HepG2 (cell line): ENCODE results near the gene FILIP1. TPM values are rescaled to one million over a fixed set of nuclear protein-coding genes. Genes with fewer than 3 reads are reported as not detected.

ENCODE experiments used
- BHLHE40 ChIP-seq: IDR thresholded peaks from 2 replicates; pipeline ENCODE4 v1.6.1; 2011; ENCODE audit warnings: low read length, improper control_type of control experiment
- CBFB ChIP-seq: sonication (generic); formaldehyde crosslinking; IDR thresholded peaks from 2 replicates; pipeline ENCODE4 v1.4.0; 2020; ENCODE audit warnings: missing genetic modification reagents
- CENPT ChIP-seq: sonication (generic); formaldehyde crosslinking; IDR thresholded peaks from 2 replicates; pipeline ENCODE4 v1.8.0; 2022; ENCODE audit warnings: low read depth, mild to moderate bottlenecking, moderate library complexity, missing genetic modification reagents
- CREB1 ChIP-seq, 2 experiments: fragments of 450-650 bp in 1 of 2; IDR thresholded peaks; 2 replicates each; pipeline ENCODE4 v1.6.1; 2016 to 2017; ENCODE audit warnings: control low read depth in 1 of 2, mild to moderate bottlenecking in 1 of 2, missing compliant biosample characterization in 1 of 2, missing genetic modification characterization in 1 of 2
- FOXO1 ChIP-seq: sonication (generic); formaldehyde crosslinking; IDR thresholded peaks from 2 replicates; pipeline ENCODE4 v1.4.0; 2020; ENCODE audit warnings: missing genetic modification reagents
- HOXD1 ChIP-seq: sonication (generic); formaldehyde crosslinking; IDR thresholded peaks from 2 replicates; pipeline ENCODE4 v1.5.0; 2020; ENCODE audit warnings: missing genetic modification reagents
- THRA ChIP-seq: sonication (generic); formaldehyde crosslinking; IDR thresholded peaks from 2 replicates; pipeline ENCODE4 v1.4.0; 2020; ENCODE audit warnings: missing genetic modification reagents, borderline replicate concordance
- TMF1 ChIP-seq: sonication (generic); formaldehyde crosslinking; IDR thresholded peaks from 2 replicates; pipeline ENCODE4 v1.8.1; 2022; ENCODE audit warnings: low read depth, missing genetic modification reagents
- ZBTB40 ChIP-seq, 2 experiments: fragments of 450-650 bp in 1 of 2; sonication (generic) in 1 of 2; formaldehyde crosslinking in 1 of 2; IDR thresholded peaks; 2 replicates each; pipeline versions ENCODE4 v1.6.1 to v1.8.0; 2016 to 2022; ENCODE audit warnings: antibody characterized with exemption in 1 of 2, mild to moderate bottlenecking in 1 of 2, missing genetic modification reagents in 1 of 2
- ZMAT3 ChIP-seq: sonication (generic); formaldehyde crosslinking; conservative IDR thresholded peaks from 2 replicates; pipeline ENCODE4 v1.7.0; 2021; ENCODE audit warnings: missing genetic modification reagents
- ZNF512B ChIP-seq: sonication (generic); formaldehyde crosslinking; IDR thresholded peaks from 2 replicates; pipeline ENCODE4 v1.5.1; 2020; ENCODE audit warnings: missing genetic modification reagents, mild to moderate bottlenecking, borderline replicate concordance
- ZNF563 ChIP-seq: sonication (generic); formaldehyde crosslinking; IDR thresholded peaks from 2 replicates; pipeline ENCODE4 v1.8.0; 2022; ENCODE audit warnings: mild to moderate bottlenecking, moderate library complexity, missing genetic modification reagents
- ZNF670 ChIP-seq: sonication (generic); formaldehyde crosslinking; IDR thresholded peaks from 2 replicates; pipeline ENCODE4 v1.8.0; 2022; ENCODE audit warnings: mild to moderate bottlenecking, missing genetic modification reagents, borderline replicate concordance
- ZNF704 ChIP-seq: sonication (generic); formaldehyde crosslinking; IDR thresholded peaks from 2 replicates; pipeline ENCODE4 v1.8.1; 2023; ENCODE audit warnings: mild to moderate bottlenecking, inconsistent platforms, moderate library complexity, missing genetic modification reagents, borderline replicate concordance
- polyA plus RNA-seq, 8 experiments: library from polyadenylated mRNA; depleted of rRNA in 3 of 8; stranded (reverse) in 7 of 8; unstranded in 1 of 8; fragments of >200 nt; fragmentation: Illumina TruSeq in 4 of 8; extraction: Trizol in 4 of 8; gene quantifications; 2 replicates each; pipeline versions ENCODE4 v1.2.1 to v1.2.3, GENCODE V29; 2011 to 2016; ENCODE audit warnings: low read depth in 4 of 8, missing spikeins in 1 of 8, mixed read lengths in 1 of 8; ENCODE audit not compliant: insufficient read depth in 1 of 8
- total RNA-seq, 5 experiments: library from RNA; depleted of rRNA; stranded (reverse); fragments of >200 nt; fragmentation: Illumina TruSeq; extraction: Trizol; gene quantifications; 2 replicates each; pipeline ENCODE4 v1.2.3, GENCODE V29; 2016; ENCODE audit warnings: low read depth in 1 of 5

FILIP1 gene
- total and polyA plus RNA-seq, 2 of the 13 experiments (the other 11 are each of a cell fraction or from before 2014, with no cell fraction given), result not detected

- no peak for TF ChIP-seq TMF1 (CRISPR knock-in tag)
- TF ChIP-seq ZNF563 (CRISPR knock-in tag), result no peak
- TF ChIP-seq FOXO1 (CRISPR knock-in tag), result peak; percentile 82
- no peak for TF ChIP-seq HOXD1 (CRISPR knock-in tag)
- TF ChIP-seq ZNF512B (CRISPR knock-in tag), result no peak
- 0 out of 2 replicates have a peak, but pooled peaks have one; percentile 8 for TF ChIP-seq CREB1 (IDR thresholded peaks at IDR 0.05)
- TF ChIP-seq CREB1 (CRISPR knock-in tag; IDR thresholded peaks at IDR 0.05), result 0 out of 2 replicates have a peak, but pooled peaks have one; percentile 43
- TF ChIP-seq CBFB (CRISPR knock-in tag), result peak; percentile 90
- no peak for TF ChIP-seq CENPT (CRISPR knock-in tag)
- TF ChIP-seq ZBTB40 (IDR thresholded peaks at IDR 0.05), result no peak
- TF ChIP-seq ZBTB40 (CRISPR knock-in tag; IDR thresholded peaks at IDR 0.05), result no peak
- peak; percentile 78 for TF ChIP-seq BHLHE40
- TF ChIP-seq ZNF670 (CRISPR knock-in tag), result no peak
- peak; percentile 90; the same call in 1 of the 2 replicates for TF ChIP-seq THRA (CRISPR knock-in tag)
- no peak for TF ChIP-seq ZNF704
- TF ChIP-seq ZMAT3, result no peak
Measured at GRCh38 chr6:75524322-75524972, 30.8 kb upstream of the FILIP1 start (continued).
